CD4-positive, CD25-positive, alpha-beta regulatory T cell (primary cell): ENCODE results near the gene LRRC25. TPM values are rescaled to one million over a fixed set of nuclear protein-coding genes. Genes with fewer than 3 reads are reported as not detected.
A peak's percentile ranks its signal among the peaks of the same experiment; 100 is the strongest.

Experiments used
- ATAC-seq, 2 donors: fragments of 150-1000 bp; cut with Tn5 transposase; one replicate each; pipeline ENCODE4 v1.10.0; 2021; ENCODE audit warnings: low read depth in 2 of 2, moderate number of reproducible peaks in 2 of 2, moderate library complexity in 1 of 2
- DNase-seq, 3 donors: peaks; one replicate each; pipeline versions ENCODE4 v3.0.0 to v3.0.0-alpha.2; 2012 to 2022; ENCODE audit warnings: mixed read lengths in 1 of 3
- H3K27ac ChIP-seq: one replicate; pipeline ENCODE4 v1.7.0; 2013; ENCODE audit warnings: mild to moderate bottlenecking, low read length; ENCODE audit not compliant: insufficient read depth, poor library complexity, severe bottlenecking
- H3K27me3 ChIP-seq: one replicate; pipeline ENCODE4 v1.7.0; 2013; ENCODE audit warnings: low read length; ENCODE audit not compliant: control insufficient read depth, insufficient read depth
- H3K36me3 ChIP-seq: one replicate; pipeline ENCODE4 v1.7.0; 2013; ENCODE audit warnings: mild to moderate bottlenecking, low read length, moderate library complexity; ENCODE audit not compliant: control insufficient read depth, insufficient read depth
- H3K4me1 ChIP-seq: 2 replicates; pipeline ENCODE4 v1.7.0; 2013; ENCODE audit warnings: mild to moderate bottlenecking, low read length; ENCODE audit not compliant: insufficient read depth, control insufficient read depth, poor library complexity, severe bottlenecking
- H3K4me3 ChIP-seq: one replicate; pipeline ENCODE4 v1.7.0; 2013; ENCODE audit warnings: low read depth, mild to moderate bottlenecking, low read length, moderate library complexity
- H3K9me3 ChIP-seq, 2 experiments: 1 replicate in 1 of 2; 2 replicates in 1 of 2; pipeline ENCODE4 v1.7.0; 2013; ENCODE audit warnings: low read length in 2 of 2, mild to moderate bottlenecking in 1 of 2, moderate library complexity in 1 of 2; ENCODE audit not compliant: control insufficient read depth in 2 of 2
- H3K27ac Mint-ChIP-seq, 3 donors: one replicate each; pipeline ENCODE4 v1.8.0; 2020 to 2022; ENCODE audit warnings: mild to moderate bottlenecking in 3 of 3, mixed read lengths in 3 of 3, moderate library complexity in 2 of 3
- H3K27me3 Mint-ChIP-seq: one replicate; pipeline ENCODE4 v1.8.0; 2022; ENCODE audit warnings: mild to moderate bottlenecking, mixed read lengths
- H3K36me3 Mint-ChIP-seq: one replicate; pipeline ENCODE4 v1.8.0; 2020; ENCODE audit warnings: mixed read lengths
- H3K4me1 Mint-ChIP-seq, 4 donors: one replicate each; pipeline ENCODE4 v1.8.0; 2020 to 2022; ENCODE audit warnings: mixed read lengths in 4 of 4, mild to moderate bottlenecking in 1 of 4
- H3K4me3 Mint-ChIP-seq, 4 donors: one replicate each; pipeline ENCODE4 v1.8.0; 2020 to 2022; ENCODE audit warnings: mild to moderate bottlenecking in 4 of 4, mixed read lengths in 4 of 4, moderate library complexity in 3 of 4
- H3K9me3 Mint-ChIP-seq, 7 donors: one replicate each; pipeline ENCODE4 v1.8.0; 2020 to 2022; ENCODE audit warnings: mixed read lengths in 7 of 7, mild to moderate bottlenecking in 3 of 7, moderate library complexity in 2 of 7
- polyA plus RNA-seq, 4 donors: library from polyadenylated mRNA; unstranded; fragments of 300-500 nt; fragmentation: Illumina TruSeq; gene quantifications; one replicate each; pipeline ENCODE4 v1.2.3, GENCODE V29; 2021
- total RNA-seq: library from RNA; stranded (reverse); gene quantifications from one replicate; pipeline ENCODE4 v1.2.3, GENCODE V29; 2022

Gene LRRC25
- total and polyA plus RNA-seq, 5 donors from 2014 or later: 0.09 to 0.79 (median 0.25) TPM; not detected in 2

- H3K9me3 Mint-ChIP-seq: peaks cover 0 to 3% (median 0%) of the 10 kb centered on the region in 7 donors
- H3K36me3 ChIP-seq: peaks cover 26% of the 10 kb centered on the region
- peaks cover 16% of the 10 kb centered on the region for H3K4me1 ChIP-seq
- H3K27me3 Mint-ChIP-seq: no peaks in the 10 kb centered on the region
- H3K9me3 ChIP-seq: no peaks in the 10 kb centered on the region
- DNase-seq (no peak), ATAC-seq (no peak)
- H3K27ac Mint-ChIP-seq: peak overlapping the region in 1 of 3 donors; percentile 91
- no peak overlapping the region for H3K4me3 ChIP-seq
- peaks cover 4 to 32% (median 14%) of the 10 kb centered on the region in 4 donors for H3K4me1 Mint-ChIP-seq
- no peak overlapping the region for H3K27ac ChIP-seq
- H3K27me3 ChIP-seq: no peaks in the 10 kb centered on the region
- peak overlapping the region in 1 of 4 donors; percentile 35 for H3K4me3 Mint-ChIP-seq
- H3K36me3 Mint-ChIP-seq: peaks cover 5% of the 10 kb centered on the region
These were observed 45.5 kb upstream of the LRRC25 start for GRCh38 chr19:18442941-18443340.

GRCh38 chr19:18441804-18442788, 44.7 kb upstream of the LRRC25 start:
- Histone ChIP-seq H3K27ac (peak overlapping the region; percentile 43), H3K4me3 (no peak overlapping the region), H3K27me3 (no peaks in the 10 kb centered on the region), H3K36me3 (peaks cover 25% of the 10 kb centered on the region), H3K9me3 (no peaks in the 10 kb centered on the region), H3K4me1 (peaks cover 20% of the 10 kb centered on the region)
- peak overlapping the region in 3 of 4 donors; percentile 41 to 81 (median 46) for H3K4me3 Mint-ChIP-seq
- DNase-seq (peak in 2 of 3 donors; percentile 53 to 58), ATAC-seq (peak in 1 of 2 donors; percentile 9)
- H3K27me3 Mint-ChIP-seq: no peaks in the 10 kb centered on the region
- peak overlapping the region; percentile 88 to 96 (median 91) for H3K27ac Mint-ChIP-seq
- peaks cover 5% of the 10 kb centered on the region for H3K36me3 Mint-ChIP-seq
- peaks cover 0 to 3% (median 0%) of the 10 kb centered on the region in 7 donors for H3K9me3 Mint-ChIP-seq
- H3K4me1 Mint-ChIP-seq: peaks cover 4 to 32% (median 14%) of the 10 kb centered on the region in 4 donors

- peak overlapping the region in 2 of 3 donors; percentile 56 to 91 for H3K27ac Mint-ChIP-seq
- peaks cover 28% of the 10 kb centered on the region for H3K4me1 ChIP-seq
- no peak for DNase-seq
- H3K4me3 Mint-ChIP-seq: peak overlapping the region in 1 of 4 donors; percentile 68
- ATAC-seq: no peak
- peaks cover 5% of the 10 kb centered on the region for H3K36me3 Mint-ChIP-seq
- no peak overlapping the region for H3K4me3 ChIP-seq
- peak overlapping the region; percentile 43 for H3K27ac ChIP-seq
- H3K9me3 ChIP-seq: no peaks in the 10 kb centered on the region
- peaks cover 16% of the 10 kb centered on the region for H3K36me3 ChIP-seq
- H3K27me3 ChIP-seq: no peaks in the 10 kb centered on the region
- H3K4me1 Mint-ChIP-seq: peaks cover 4 to 39% (median 15%) of the 10 kb centered on the region in 4 donors
- H3K27me3 Mint-ChIP-seq: no peaks in the 10 kb centered on the region
- peaks cover 0 to 3% (median 0%) of the 10 kb centered on the region in 7 donors for H3K9me3 Mint-ChIP-seq
These were observed 43.7 kb upstream of the LRRC25 start for GRCh38 chr19:18440936-18441803.

GRCh38 chr19:18440415-18440877, 43.0 kb upstream of the LRRC25 start:
- ATAC-seq (peak; percentile 16 to 19), DNase-seq (peak in 1 of 3 donors; percentile 43)
- Mint-ChIP-seq H3K4me1 (peaks cover 4 to 42% (median 15%) of the 10 kb centered on the region in 4 donors), H3K4me3 (peak overlapping the region in 2 of 4 donors; percentile 59 to 68), H3K36me3 (peaks cover 5% of the 10 kb centered on the region), H3K9me3 (peaks cover 0 to 3% (median 0%) of the 10 kb centered on the region in 7 donors), H3K27ac (peak overlapping the region; percentile 67 to 71 (median 69)), H3K27me3 (no peaks in the 10 kb centered on the region)
- H3K27me3 ChIP-seq: no peaks in the 10 kb centered on the region
- no peak overlapping the region for H3K4me3 ChIP-seq
- H3K9me3 ChIP-seq: no peaks in the 10 kb centered on the region
- H3K36me3 ChIP-seq: peaks cover 9% of the 10 kb centered on the region
- peaks cover 28% of the 10 kb centered on the region for H3K4me1 ChIP-seq
- peak overlapping the region; percentile 29 for H3K27ac ChIP-seq

- Mint-ChIP-seq H3K4me3 (peak overlapping the region in 2 of 4 donors; percentile 59 to 68), H3K9me3 (peaks cover 0 to 3% (median 0%) of the 10 kb centered on the region in 7 donors), H3K27ac (peak overlapping the region in 2 of 3 donors; percentile 67 to 73), H3K36me3 (peaks cover 5% of the 10 kb centered on the region), H3K27me3 (no peaks in the 10 kb centered on the region), H3K4me1 (peaks cover 4 to 42% (median 15%) of the 10 kb centered on the region in 4 donors)
- no peak for DNase-seq
- Histone ChIP-seq H3K4me1 (peaks cover 28% of the 10 kb centered on the region), H3K27ac (no peak overlapping the region), H3K9me3 (no peaks in the 10 kb centered on the region), H3K36me3 (peaks cover 9% of the 10 kb centered on the region), H3K4me3 (no peak overlapping the region), H3K27me3 (no peaks in the 10 kb centered on the region)
- no peak for ATAC-seq
These were observed 42.5 kb upstream of the LRRC25 start for GRCh38 chr19:18439910-18440237.

- no peak overlapping the region for H3K27ac ChIP-seq
- DNase-seq (no peak), ATAC-seq (no peak)
- H3K4me1 ChIP-seq: peaks cover 29% of the 10 kb centered on the region
- H3K9me3 ChIP-seq: no peaks in the 10 kb centered on the region
- Mint-ChIP-seq H3K9me3 (peaks cover 0 to 3% (median 0%) of the 10 kb centered on the region in 7 donors), H3K4me3 (peak overlapping the region in 3 of 4 donors; percentile 44 to 70 (median 68)), H3K36me3 (peaks cover 5% of the 10 kb centered on the region), H3K27me3 (no peaks in the 10 kb centered on the region), H3K27ac (peak overlapping the region; percentile 20 to 73 (median 26)), H3K4me1 (peaks cover 4 to 48% (median 15%) of the 10 kb centered on the region in 4 donors)
- H3K27me3 ChIP-seq: no peaks in the 10 kb centered on the region
- H3K36me3 ChIP-seq: peaks cover 3% of the 10 kb centered on the region
- H3K4me3 ChIP-seq: no peak overlapping the region
These were observed 41.8 kb upstream of the LRRC25 start for GRCh38 chr19:18439025-18439909.
